ENCODE measurements around the gene TOGARAM2.

- TF ChIP-seq CTCF (IDR thresholded peaks at IDR 0.05 in 4 of 5, conservative IDR thresholded peaks at IDR 0.05 in 1 of 5) (no peak), POLR2A (IDR thresholded peaks at IDR 0.05) (no peak)
These were observed 46.3 kb upstream of the TOGARAM2 start for GRCh38 chr2:28934769-28935168.
